MCF 10A (cell line): Measurements from ENCODE around the gene ZFP92. TPM values are rescaled to one million over a fixed set of nuclear protein-coding genes. Genes with fewer than 3 reads are reported as not detected.

Experiments
- BruUV-seq: library from RNA; stranded (reverse); fragments of 400-500 nt; replicated peaks from 2 replicates; lab custom pipeline; 2021; lab: Mats Ljungman, UMichigan
- CTCF ChIA-PET: fragments of 300-600 bp; sonication (Branson Sonifier 250); formaldehyde crosslinking; extraction: SDS; loops from one replicate; lab custom pipeline; 2021; ENCODE audit warnings: antibody characterized with exemption, inconsistent platforms; lab: Yijun Ruan, JAX
- POLR2A ChIA-PET: fragments of 300-600, 350-650 bp; sonication (Branson Sonifier 250); formaldehyde crosslinking; extraction: SDS; loops from one replicate; lab custom pipeline; 2020; ENCODE audit warnings: antibody characterized with exemption, inconsistent platforms; lab: Yijun Ruan, JAX
- DNase-seq: peaks from one replicate; pipeline ENCODE4 v3.0.0-alpha.2; 2018; ENCODE audit not compliant: unreplicated experiment
- H3K27ac Mint-ChIP-seq: one replicate; pipeline ENCODE4 v1.8.0; 2022; ENCODE audit warnings: mild to moderate bottlenecking, low read depth, mixed read lengths; ENCODE audit not compliant: unreplicated experiment
- H3K27me3 Mint-ChIP-seq: one replicate; pipeline ENCODE4 v1.8.0; 2022; ENCODE audit warnings: mixed read lengths; ENCODE audit not compliant: insufficient read depth, unreplicated experiment
- H3K36me3 Mint-ChIP-seq: one replicate; pipeline ENCODE4 v1.8.0; 2022; ENCODE audit warnings: mild to moderate bottlenecking, moderate library complexity, mixed read lengths; ENCODE audit not compliant: insufficient read depth, unreplicated experiment
- H3K4me1 Mint-ChIP-seq: one replicate; pipeline ENCODE4 v1.8.0; 2022; ENCODE audit warnings: mixed read lengths; ENCODE audit not compliant: insufficient read depth, unreplicated experiment
- H3K4me3 Mint-ChIP-seq: one replicate; pipeline ENCODE4 v1.8.0; 2022; ENCODE audit warnings: mild to moderate bottlenecking, moderate library complexity, mixed read lengths; ENCODE audit not compliant: unreplicated experiment
- H3K9me3 Mint-ChIP-seq: one replicate; pipeline ENCODE4 v1.8.0; 2022; ENCODE audit warnings: mixed read lengths; ENCODE audit not compliant: unreplicated experiment
- intact Hi-C: fragments of 100-400 bp; cut with micrococcal nuclease; formaldehyde crosslinking; loops from 2 replicates; pipeline ENCODE4 v1.14.1; 2022
- total RNA-seq: library from RNA; stranded (reverse); gene quantifications from 2 replicates; pipeline ENCODE4 v1.2.3, GENCODE V29; 2022
- TF ChIP-seq, protein P1 (sequence below): fragments of 200-600 bp; IDR thresholded peaks from one replicate; pipeline ENCODE4 v1.8.0; 2022; ENCODE audit warnings: antibody characterized with exemption, mild to moderate bottlenecking; ENCODE audit not compliant: unreplicated experiment

ZFP92 gene
- total RNA-seq, 1 experiment from 2014 or later, result not detected

DNA sequence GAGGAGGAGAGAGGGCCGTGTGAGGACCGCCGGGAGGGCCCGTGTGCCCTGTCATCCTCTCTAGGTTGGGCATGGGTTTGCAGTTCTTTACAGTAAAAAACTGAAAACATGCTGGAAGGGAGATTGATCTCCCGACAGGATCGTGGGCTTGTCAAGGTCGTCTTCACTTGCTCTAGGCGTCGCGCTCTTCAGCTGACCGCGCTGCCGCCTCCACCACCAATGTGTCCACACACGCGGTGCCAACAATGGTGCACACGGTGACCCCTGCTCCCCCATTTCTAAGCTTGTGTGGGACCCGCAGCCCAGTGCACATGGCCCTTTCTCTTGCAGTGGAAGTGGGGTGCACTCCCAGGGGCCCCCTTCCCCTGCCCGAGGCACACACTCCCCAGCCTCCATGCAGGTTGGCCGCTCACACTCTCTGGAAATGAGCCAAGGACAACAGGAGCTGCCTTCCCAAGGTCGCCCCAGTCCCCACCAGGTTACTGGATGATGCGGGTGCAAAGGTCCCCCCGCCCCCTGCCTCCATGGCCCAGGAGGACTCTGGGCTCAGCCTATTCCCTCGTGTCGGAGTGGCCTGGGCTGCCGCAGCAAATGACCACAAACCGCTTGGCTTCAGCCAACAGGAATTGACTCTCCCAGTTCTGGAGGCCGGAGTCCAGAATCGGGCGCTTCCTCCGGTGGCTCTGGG is 1.7 kb upstream of the ZFP92 start:
- Mint-ChIP-seq H3K36me3 (no peaks in the 10 kb centered on the region), H3K9me3 (no peaks in the 10 kb centered on the region), H3K4me3 (no peak overlapping the region), H3K4me1 (no peaks in the 10 kb centered on the region), H3K27me3 (peaks cover 46% of the 10 kb centered on the region), H3K27ac (no peak overlapping the region)
- CTCF ChIA-PET, result no interaction called here
- no TSS peak for BruUV-seq
- no peak for DNase-seq
- POLR2A ChIA-PET, result no interaction called here
- intact Hi-C loops, result no loop called here
- TF ChIP-seq, protein P1, sequence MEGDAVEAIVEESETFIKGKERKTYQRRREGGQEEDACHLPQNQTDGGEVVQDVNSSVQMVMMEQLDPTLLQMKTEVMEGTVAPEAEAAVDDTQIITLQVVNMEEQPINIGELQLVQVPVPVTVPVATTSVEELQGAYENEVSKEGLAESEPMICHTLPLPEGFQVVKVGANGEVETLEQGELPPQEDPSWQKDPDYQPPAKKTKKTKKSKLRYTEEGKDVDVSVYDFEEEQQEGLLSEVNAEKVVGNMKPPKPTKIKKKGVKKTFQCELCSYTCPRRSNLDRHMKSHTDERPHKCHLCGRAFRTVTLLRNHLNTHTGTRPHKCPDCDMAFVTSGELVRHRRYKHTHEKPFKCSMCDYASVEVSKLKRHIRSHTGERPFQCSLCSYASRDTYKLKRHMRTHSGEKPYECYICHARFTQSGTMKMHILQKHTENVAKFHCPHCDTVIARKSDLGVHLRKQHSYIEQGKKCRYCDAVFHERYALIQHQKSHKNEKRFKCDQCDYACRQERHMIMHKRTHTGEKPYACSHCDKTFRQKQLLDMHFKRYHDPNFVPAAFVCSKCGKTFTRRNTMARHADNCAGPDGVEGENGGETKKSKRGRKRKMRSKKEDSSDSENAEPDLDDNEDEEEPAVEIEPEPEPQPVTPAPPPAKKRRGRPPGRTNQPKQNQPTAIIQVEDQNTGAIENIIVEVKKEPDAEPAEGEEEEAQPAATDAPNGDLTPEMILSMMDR, result no peak

GRCh38 chrX:153410373-153410772 is 899 bp upstream of the ZFP92 start:
- POLR2A ChIA-PET, result no interaction called here
- intact Hi-C loops, result no loop called here
- H3K27me3 Mint-ChIP-seq, result peaks cover 40% of the 10 kb centered on the region
- no TSS peak for BruUV-seq
- CTCF ChIA-PET, result interaction anchor here (0.6 kb wide), 1 partner anchor 471 kb away, joined by 3 read pairs; no protein-coding TSS in a partner anchor
- TF ChIP-seq, protein P1, result no peak
- no peaks in the 10 kb centered on the region for H3K4me1 Mint-ChIP-seq
- H3K27ac Mint-ChIP-seq, result no peak overlapping the region
- H3K36me3 Mint-ChIP-seq, result no peaks in the 10 kb centered on the region
- H3K9me3 Mint-ChIP-seq, result no peaks in the 10 kb centered on the region
- no peak for DNase-seq
- H3K4me3 Mint-ChIP-seq, result no peak overlapping the region

- Mint-ChIP-seq H3K4me1 (no peaks in the 10 kb centered on the region), H3K4me3 (no peak overlapping the region), H3K9me3 (no peaks in the 10 kb centered on the region), H3K27me3 (peaks cover 40% of the 10 kb centered on the region), H3K27ac (no peak overlapping the region), H3K36me3 (no peaks in the 10 kb centered on the region)
- no TSS peak for BruUV-seq
- DNase-seq, result no peak
- TF ChIP-seq, protein P1, result no peak
- CTCF ChIA-PET, result interaction anchor here (0.6 kb wide), 1 partner anchor 471 kb away, joined by 3 read pairs; no protein-coding TSS in a partner anchor
- intact Hi-C loops, result no loop called here
- POLR2A ChIA-PET, result no interaction called here
Measured at GRCh38 chrX:153410888-153411254, 401 bp upstream of the ZFP92 start.

GRCh38 chrX:153411988-153412574 is 809 bp downstream of the ZFP92 start:
- TF ChIP-seq, protein P1, result no peak
- Mint-ChIP-seq H3K4me1 (no peaks in the 10 kb centered on the region), H3K36me3 (no peaks in the 10 kb centered on the region), H3K27me3 (peaks cover 44% of the 10 kb centered on the region), H3K9me3 (no peaks in the 10 kb centered on the region), H3K27ac (no peak overlapping the region), H3K4me3 (no peak overlapping the region)
- DNase-seq, result no peak
- no TSS peak for BruUV-seq
- ChIA-PET POLR2A (no interaction called here), CTCF (interaction anchor here (0.9 kb wide), 1 partner anchor 19 kb away, joined by 3 read pairs; no protein-coding TSS in a partner anchor)
- intact Hi-C loops, result no loop called here
